Germinal center (tissue), 1 donor: Measurements from ENCODE around the gene MTG2.

ENCODE experiments used
- DNase-seq: peaks from one replicate; pipeline ENCODE4 v3.0.0; 2012; ENCODE audit warnings: mixed read lengths, low spot score

MTG2 gene

DNA sequence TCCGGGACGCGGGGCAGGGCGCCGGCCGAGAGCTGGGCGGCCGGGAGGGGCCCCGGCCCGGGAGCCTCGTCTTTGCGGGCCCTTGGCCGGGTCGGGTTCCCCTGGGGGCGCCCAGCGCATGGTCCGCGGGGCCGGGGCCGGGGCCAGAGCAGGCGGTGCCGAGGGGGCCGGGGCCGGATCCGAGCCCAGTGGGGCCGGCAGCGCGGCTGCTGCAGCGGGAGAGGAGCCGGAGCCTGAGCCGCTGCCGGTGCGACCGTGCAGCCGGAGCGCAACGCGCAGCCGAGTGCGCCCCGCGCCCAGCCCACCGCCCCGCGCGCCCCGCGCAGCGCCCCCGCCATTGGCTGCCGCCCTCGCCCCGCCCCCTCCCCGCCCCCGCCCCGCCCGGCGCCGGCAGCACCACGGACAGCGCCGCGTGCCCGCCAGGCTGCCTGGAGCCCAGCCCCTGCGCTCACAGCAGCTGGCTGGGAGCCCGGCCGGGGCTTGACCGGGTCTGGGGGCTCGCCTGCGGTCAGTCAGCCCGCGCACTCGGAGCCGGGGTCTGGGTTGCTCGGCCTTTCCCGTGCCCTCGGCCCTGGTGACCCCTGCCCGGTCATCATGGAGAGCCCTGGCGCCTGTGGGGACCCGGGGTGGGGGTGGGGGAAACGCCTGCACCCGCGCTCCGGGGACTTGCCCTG is 37.3 kb downstream of the MTG2 start, which contains the start of gene HRH3:
Gene HRH3 (minus strand): TSS at position 287 of the 674 bp plus-strand sequence. CDS start 308 bp downstream, outside the sequence.
- peak; percentile 80 for DNase-seq

- DNase-seq, result no peak
Observed at GRCh38 chr20:62220666-62221568, 38.1 kb downstream of the MTG2 start.

DNA sequence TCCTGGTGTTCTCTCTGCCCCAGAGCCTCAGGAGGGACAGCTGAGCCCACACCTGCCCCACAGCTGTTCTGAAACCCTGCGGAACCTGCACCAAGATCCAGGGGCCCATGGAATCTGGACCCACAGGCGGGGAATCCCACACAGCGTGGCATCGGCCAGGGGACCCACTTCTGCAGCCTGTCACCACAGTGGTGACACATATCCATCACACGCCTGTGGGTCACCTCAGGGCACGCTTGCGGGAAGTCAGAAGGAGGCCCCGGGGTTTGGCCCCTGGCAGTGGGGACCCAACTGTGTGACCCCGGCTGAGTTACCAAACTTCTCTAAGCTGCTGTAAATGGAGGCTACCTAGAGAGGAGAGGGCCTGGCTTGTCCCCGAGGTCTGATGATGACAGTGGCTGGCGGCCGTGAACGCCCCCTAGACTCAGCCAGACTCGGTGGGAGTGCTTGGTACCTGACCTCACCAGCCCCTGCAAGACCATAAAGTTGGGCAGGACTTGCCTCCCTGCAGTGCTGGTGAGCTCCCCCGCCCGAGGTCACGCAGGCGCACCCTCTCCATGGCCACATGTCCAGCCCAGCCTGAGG is 39.5 kb downstream of the MTG2 start:
- no peak for DNase-seq

GRCh38 chr20:62222972-62223371 is 40.1 kb downstream of the MTG2 start:
- DNase-seq, result no peak

- DNase-seq, result no peak
Observed at GRCh38 chr20:62223571-62223970, 40.7 kb downstream of the MTG2 start.

- no peak for DNase-seq
Observed at GRCh38 chr20:62224113-62224855, 41.5 kb downstream of the MTG2 start.

DNA sequence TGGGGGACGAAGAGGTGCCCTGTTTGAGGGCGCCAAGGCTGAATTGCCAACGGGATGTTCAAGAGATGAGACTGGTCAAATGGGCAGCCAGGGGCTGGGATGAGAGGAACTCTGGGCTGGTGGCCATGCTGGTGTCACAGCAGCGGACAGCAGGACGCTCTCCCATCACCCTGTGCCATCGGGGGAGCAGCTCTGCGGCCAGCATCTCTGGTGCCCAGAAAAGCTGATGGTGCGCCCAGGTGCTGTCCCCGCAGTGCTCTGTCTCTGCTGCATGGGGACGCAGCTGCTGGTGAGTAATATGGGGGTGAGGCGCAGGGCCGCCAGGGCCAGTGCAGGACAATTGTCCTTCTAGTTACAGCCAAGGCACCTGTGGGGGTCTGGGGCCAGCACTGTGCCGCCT is 42.2 kb downstream of the MTG2 start:
- no peak for DNase-seq

- DNase-seq, result no peak
Observed at GRCh38 chr20:62225820-62226635, 43.2 kb downstream of the MTG2 start.

DNA sequence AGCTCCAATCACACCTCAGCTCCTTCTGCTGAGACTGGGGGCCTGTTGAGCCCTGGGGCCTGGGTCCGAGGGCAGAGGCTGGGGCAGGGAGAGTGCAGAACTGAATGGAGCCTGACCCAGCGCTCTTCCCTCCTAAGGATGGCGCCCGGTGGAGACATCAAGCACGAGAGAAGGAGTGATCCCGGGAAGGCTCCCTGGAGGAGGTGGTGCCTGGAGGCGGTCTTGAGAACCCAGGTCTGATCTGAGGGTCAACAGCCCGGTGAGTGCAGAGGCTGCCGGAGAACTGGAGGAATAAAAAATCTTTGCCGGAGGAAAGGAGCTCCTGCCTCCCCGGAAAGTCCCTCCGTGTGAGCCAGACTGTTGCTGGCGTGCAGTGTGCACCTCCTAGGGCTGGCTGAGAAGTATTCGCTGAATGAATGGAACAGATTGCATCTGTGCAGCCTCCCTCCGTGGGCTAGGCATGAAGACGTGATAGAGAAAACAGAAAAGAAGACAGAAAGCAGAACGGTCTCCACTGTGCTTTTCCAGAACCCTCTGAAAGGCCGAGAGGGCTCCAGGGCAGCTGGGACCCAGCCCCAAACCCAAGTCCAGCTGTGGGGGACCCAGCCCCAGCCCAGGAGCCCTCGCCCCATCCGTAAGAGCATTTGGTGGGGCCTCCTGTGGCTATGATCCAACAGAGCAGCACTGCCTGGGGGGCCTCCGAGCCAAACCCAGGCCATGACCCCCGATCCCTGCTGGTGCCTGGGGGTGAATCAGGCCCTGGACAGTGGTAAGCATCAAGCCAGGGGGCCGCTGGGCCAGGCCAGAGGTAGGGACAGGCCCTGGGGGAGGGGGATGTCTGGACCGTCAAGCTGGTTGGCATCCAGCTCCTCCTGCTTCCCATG is 44.1 kb downstream of the MTG2 start:
- no peak for DNase-seq

DNA sequence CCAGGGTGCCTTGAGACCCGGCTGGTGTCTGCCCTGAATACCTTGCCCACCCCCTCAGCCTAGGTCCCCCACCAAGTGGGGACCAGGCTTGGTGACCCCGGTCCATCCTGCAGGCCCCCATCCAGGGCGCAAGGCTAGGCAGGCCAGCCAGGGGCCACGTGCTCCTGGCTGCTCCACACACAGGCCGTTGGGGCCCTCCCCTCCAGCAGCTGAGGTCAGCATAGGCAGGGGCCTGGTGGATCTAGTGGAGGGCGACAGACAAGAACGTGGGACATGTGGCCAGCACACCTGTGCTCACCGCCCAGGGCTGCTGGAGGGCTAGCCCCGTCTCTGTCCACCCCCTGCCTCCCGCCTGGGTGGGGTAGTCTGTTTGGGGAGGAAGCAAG is 44.8 kb downstream of the MTG2 start:
- DNase-seq, result no peak

GRCh38 chr20:62227977-62228958 is 45.4 kb downstream of the MTG2 start:
- no peak for DNase-seq

DNA sequence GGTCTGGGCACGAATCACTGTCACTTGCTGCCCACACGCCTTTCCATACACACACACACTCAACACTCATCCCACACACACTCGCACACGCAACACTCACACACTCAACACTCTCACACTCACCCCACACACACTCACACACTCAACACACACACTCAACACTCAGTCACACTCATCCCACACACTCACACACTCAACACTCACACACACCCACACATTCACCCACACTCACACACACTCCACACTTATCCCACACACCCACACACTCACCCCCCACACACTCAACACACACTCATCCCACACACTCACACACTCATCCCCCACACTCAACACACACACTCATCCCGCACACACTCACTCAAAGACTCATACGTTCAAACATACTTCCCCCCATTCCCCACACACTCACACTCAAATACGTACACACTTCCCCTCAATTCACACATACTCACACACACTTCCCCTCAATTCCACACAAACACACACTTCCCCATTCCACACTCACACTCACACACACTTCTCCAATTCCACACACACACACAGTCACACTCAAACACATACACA is 46.2 kb downstream of the MTG2 start:
- no peak for DNase-seq

DNA sequence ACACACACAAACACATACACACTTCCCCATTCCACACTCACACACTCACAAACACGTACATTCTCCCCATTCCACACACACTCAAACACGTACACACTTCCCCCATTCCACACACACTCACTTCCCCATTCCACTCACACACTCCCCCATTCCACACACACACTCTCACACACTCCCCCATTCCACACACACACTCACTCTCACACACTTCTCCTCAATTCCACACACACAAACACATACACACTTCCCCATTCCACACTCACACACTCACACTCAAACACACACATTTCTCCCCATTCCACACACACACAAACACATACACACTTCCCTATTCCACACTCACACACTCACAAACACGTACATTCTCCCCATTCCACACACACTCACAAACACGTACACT is 46.8 kb downstream of the MTG2 start:
- no peak for DNase-seq

DNA sequence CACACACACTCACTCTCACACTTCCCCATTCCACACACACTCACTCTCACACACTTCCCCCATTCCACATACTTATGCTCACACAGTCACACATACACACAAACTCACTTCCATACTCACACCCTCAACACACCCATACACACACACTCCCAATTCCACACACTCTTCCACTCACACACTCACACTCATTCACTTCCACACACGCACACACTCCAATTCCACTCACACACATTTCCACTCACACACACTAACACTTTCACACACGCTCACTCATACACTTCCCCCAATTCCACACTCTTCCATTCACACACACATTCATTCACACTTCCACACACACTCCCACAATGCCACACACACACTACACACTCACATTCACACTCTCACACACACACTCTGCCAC is 47.4 kb downstream of the MTG2 start:
- no peak for DNase-seq

DNA sequence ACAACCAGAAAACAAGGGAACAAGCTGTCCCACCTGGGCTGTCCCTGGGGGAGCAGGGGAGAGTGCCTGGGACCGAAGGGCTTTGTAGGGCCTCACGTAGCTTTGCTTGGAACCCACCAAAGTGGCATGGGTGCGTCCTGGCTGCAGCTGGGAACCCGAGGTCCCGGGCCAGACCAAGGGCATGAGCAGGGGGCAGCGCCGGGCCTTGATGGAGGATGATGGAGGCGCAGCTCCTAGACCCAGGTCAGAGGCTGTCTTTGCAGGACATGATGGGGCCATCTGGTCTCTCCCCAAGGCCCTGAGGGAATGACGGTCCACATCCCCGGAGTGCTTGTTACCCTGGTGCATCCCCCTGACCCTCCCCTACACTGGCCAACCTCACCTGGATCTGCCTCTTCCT is 47.9 kb downstream of the MTG2 start:
- no peak for DNase-seq

- no peak for DNase-seq
Observed at GRCh38 chr20:62231292-62231691, 48.5 kb downstream of the MTG2 start.

GRCh38 chr20:62232194-62232593 is 49.4 kb downstream of the MTG2 start:
- DNase-seq, result no peak

- no peak for DNase-seq
Observed at GRCh38 chr20:62232770-62233645, 50.2 kb downstream of the MTG2 start.
